COLO829 (cell line): Measurements from ENCODE around the gene PHF2.

Source experiments
- DNase-seq: peaks from one replicate; pipeline ENCODE4 v3.0.0; 2012; ENCODE audit warnings: low spot score

The PHF2 gene

GRCh38 chr9:93568169-93568568 is 8.2 kb upstream of the PHF2 start:
- DNase-seq = no peak

- DNase-seq = no peak
These were observed 6.7 kb upstream of the PHF2 start for GRCh38 chr9:93569621-93570174.

GRCh38 chr9:93572221-93572620 is 4.2 kb upstream of the PHF2 start:
- no peak for DNase-seq

- DNase-seq = no peak
These were observed 3.5 kb upstream of the PHF2 start for GRCh38 chr9:93572636-93573515.

- DNase-seq = no peak
These were observed 2.9 kb upstream of the PHF2 start for GRCh38 chr9:93573516-93573828.

GRCh38 chr9:93574091-93574899 is 2.1 kb upstream of the PHF2 start:
- DNase-seq = no peak

GRCh38 chr9:93574900-93575795 is 1.2 kb upstream of the PHF2 start:
- no peak for DNase-seq

GRCh38 chr9:93575796-93576257 is 557 bp upstream of the PHF2 start:
- DNase-seq = no peak

- DNase-seq = no peak
These were observed 942 bp downstream of the PHF2 start for GRCh38 chr9:93577078-93577974.

- no peak for DNase-seq
These were observed 1.7 kb downstream of the PHF2 start for GRCh38 chr9:93577975-93578682.

GRCh38 chr9:93578844-93579243 is 2.5 kb downstream of the PHF2 start:
- DNase-seq = no peak

GRCh38 chr9:93579711-93580516 is 3.5 kb downstream of the PHF2 start:
- no peak for DNase-seq

- no peak for DNase-seq
These were observed 4.4 kb downstream of the PHF2 start for GRCh38 chr9:93580654-93581380.

- DNase-seq = no peak
These were observed 5.7 kb downstream of the PHF2 start for GRCh38 chr9:93582115-93582514.

GRCh38 chr9:93582550-93582949 is 6.2 kb downstream of the PHF2 start:
- DNase-seq = no peak

- no peak for DNase-seq
These were observed 8.9 kb downstream of the PHF2 start for GRCh38 chr9:93585259-93585658.

- no peak for DNase-seq
These were observed 9.3 kb downstream of the PHF2 start for GRCh38 chr9:93585695-93586094.

GRCh38 chr9:93586290-93587057 is 10.1 kb downstream of the PHF2 start:
- no peak for DNase-seq
